SIG-M5 (cell line): Measurements from ENCODE around the gene VOPP1.
"Not testable (repeated sequence)": the region's sequence is repeated elsewhere in the genome, so short reads cannot be mapped to it uniquely, and the experiment has no call there.

Source experiments
- DNase-seq: peaks from one replicate; lab custom pipeline; 2025; lab: John Stamatoyannopoulos, UW

Gene VOPP1, protein sequence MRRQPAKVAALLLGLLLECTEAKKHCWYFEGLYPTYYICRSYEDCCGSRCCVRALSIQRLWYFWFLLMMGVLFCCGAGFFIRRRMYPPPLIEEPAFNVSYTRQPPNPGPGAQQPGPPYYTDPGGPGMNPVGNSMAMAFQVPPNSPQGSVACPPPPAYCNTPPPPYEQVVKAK

DNA sequence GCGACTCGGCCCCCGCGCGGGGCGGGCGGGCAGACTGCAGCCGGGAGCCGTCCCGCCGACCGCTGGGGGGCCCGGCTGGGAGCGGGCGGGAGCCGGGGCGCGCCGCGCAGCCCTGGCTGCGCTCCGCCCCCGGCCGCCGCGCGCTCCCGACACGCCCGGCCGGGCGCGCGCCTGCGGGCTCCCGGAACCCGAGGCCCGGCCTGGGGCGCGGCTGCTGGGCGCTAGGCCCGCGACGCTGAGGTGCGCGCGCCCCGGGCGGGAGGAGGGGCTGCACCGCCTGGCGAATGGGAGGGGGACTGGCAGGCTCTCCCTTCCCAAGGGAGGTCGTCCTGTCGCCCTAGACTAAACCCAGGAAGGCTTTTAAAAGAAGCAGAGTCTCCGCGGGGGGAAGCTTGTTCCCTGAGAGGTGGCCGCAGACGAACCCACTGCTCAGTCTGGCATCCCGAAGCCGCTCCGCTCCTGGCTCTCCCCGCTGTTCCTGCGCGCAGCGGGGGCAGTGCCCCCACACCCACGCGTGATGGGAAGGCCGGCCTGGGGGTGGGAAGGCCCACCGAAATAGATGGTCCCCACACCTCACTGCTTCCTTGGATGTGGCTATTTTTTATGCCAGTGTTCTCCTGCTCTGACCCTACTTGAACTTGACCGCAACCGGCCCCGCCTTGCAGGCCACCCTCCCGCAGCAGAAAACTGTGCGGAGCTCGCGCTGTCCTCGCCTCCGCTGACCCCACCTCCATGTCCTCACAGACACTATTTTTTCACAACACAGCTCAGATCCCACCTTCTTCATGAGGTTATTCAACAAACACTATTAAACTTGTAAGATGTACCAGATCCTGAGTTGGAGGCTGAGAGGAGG is at the start of gene VOPP1:
VOPP1 (minus strand) TSS at position 125 of the 856 bp plus-strand sequence. CDS start 178 bp downstream, outside the sequence.
- no peak for DNase-seq

DNA sequence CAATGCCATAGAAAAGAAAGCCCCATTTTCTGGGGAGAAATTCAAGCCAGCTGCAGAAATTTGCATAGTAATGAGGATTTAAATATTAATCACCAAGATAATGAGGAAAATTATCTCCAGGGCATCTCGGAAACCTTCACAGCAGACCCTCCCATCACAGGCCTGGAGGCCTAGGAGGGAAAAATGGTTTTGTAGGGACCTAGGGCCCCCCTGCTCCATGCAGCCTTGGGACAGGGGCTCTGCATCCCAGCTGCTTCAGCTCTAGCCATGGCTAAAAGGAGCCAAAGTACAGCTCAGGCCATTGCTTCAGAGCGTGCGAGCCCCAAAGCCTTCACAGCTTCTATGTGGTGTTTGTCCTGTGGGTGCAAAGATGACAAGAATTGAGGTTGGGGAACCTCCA is 46.6 kb upstream of the VOPP1 start:
- no peak for DNase-seq

DNA sequence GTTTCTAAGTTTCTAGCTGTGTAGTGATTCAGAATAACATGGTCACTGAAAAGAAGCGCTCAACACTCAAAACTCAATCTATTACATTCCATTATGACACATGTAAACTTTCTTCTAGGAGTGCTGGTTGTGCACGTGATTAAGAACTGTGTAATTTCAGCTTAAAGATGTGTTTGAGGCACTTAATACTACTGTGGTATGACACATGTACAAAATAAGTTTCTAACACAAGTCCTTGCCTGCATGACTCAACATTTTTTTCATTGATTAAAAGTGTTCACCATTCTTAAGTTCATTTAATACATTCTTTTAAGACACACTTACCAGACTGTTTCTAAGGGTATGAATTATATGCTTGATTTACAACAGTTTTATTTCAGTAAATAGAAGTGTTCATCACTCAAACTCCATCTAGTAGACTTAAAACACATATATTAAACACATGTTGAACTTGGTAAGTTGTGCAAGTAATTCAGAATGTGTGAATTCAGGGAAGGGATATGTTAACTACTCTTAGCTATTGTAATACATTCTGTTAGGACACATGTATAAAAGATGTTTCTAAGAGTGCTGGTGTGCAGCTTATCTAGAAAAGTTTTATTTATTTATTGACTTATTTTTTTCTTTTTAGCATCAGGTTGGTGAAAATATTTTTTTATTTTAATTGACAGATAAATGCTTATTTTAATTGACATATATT is 42.2 kb upstream of the VOPP1 start:
- not testable (repeated sequence) for DNase-seq

DNA sequence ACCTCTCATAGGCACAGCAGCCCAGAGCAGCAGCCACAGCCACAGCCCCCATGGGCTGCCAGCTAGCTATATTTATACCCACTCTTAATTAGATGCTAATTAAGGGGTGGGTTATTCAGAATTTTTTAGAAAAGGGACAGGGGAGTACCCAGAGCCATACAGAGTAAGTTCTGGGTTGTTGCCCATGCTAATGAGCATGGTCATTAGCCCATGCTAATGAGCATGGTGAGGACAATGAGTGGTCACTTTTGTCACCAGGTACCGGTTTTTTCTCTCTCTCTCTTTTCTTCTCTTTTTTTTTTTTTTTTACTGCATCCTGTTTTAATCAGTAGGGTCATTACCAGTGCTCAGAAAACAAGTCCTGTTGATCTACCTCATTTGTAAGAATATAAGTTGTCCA is 37.4 kb upstream of the VOPP1 start:
- not testable (repeated sequence) for DNase-seq

DNA sequence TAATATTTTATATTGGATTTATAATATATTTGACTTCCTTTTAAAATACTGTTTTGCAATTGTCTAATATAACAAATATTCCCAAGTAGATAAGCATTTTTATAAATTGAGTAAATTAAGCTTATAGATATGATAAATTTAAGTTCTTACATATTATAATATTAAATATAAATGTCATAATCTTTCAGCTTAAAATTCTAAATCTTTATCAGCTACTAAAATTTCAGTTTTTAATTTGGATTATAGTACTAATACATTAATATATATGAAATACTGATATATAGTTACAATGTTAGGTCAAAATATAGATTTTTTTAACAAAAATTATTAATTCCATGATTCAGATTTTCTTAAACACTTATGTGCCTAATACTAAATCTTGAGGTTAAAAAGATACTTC is 33.4 kb upstream of the VOPP1 start:
- not testable (repeated sequence) for DNase-seq

DNA sequence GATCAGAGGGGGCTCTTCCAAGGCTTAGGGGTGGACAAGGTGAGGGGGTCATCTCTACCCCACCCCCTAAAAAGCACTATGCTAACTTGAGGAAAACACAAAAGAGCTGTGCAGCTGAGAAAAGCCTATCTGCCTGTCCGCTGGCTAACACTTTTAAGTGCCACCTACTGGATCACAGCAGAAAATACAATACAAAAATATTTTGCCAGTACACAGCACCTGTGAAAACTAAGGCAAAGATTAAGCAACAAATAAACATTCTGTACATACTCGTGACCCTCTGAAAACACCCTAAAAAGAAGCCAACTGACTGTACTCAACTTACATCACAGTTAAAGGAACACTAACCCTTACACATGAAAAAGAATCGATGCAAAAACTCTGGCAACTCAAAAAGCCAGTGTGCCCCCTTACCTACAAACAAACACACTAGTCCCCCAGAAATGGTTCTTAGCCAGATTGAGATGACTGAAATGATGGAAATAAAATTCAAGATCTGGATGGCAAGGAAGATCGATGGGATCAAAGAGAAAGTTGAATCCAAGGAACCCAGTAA is 25.7 kb upstream of the VOPP1 start:
- not testable (repeated sequence) for DNase-seq

DNA sequence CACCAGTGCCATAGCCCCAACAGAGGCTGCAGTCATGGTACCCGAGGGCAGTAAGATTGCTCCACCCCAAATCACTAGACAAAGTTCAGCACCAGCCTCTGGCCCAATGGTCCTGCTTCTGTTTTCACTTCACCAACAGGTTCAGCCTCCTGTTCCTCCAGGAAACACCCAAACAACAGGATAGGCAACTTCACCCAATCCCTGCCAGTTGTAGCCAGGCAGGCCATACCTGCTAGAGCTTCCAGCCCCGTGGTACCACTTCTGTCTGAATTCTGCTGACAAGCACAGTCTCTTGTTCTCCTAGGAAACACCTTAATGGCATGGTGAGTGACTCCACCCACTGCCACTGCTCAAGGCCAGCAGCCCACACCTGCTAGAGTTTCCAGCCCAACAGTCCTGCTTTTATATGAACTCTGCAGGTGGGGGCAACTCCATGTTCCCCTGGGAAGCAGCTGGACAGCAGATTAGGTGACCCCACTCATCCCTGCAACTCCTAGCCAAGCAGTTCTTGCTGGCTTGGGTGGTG is 25.0 kb upstream of the VOPP1 start:
- DNase-seq: not testable (repeated sequence)

DNA sequence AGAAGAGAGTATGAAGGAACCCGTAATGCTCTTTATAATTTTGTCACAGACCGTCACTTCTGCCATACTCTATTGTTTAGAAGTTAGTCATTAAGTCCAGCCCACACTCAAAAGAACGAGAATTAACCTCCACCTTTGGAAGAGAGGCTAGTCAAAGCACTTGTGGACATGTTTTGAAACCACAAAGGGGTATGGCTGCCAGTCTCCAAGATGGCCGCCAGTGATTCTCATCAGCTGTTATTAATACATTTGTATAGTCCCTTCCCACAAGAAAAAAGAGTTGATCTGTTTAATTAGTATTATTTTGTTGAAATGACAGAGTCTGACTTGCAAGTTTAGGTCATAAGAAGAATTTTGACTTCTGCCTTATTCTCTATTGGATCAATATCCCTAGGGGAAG is 23.2 kb upstream of the VOPP1 start:
- no peak for DNase-seq

DNA sequence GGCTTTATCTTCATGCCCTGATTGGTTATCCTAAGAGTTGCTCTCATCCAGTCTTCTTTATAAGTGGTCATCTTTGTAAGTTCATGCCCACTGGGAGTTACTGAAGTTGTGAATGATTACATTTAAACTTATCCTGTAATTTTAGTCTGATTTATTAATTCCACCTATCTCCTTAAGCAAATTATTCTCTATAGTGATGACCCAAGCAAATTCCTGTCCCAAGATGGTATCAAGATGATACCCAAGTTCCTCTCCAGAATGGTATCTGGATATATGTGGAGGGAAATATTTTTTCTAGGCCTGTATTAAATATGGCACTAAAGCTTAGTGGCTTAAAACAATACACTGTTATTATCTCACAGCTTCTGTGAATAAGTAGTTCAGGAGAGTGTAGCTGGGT is 22.6 kb upstream of the VOPP1 start:
- DNase-seq: no peak

DNA sequence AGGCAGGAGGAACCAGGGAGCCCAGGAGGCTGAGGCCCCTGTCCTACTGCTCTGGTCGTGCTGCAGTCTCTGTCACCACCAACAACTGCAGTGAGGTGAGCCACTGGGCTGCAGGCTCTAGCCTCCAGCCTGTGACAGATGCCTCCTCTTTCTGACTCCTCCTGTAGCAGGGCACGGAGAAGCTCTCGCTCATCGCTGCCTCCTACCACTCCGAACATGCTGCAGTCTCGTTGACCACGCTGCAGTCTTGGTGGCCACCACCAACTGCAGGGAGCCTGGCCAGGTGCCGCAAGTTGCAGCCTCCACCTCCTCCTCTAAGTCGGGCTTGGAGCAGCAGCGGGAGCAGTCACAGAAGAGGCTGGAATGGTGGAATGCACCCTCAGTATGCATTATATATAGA is 22.1 kb upstream of the VOPP1 start:
- no peak for DNase-seq

DNA sequence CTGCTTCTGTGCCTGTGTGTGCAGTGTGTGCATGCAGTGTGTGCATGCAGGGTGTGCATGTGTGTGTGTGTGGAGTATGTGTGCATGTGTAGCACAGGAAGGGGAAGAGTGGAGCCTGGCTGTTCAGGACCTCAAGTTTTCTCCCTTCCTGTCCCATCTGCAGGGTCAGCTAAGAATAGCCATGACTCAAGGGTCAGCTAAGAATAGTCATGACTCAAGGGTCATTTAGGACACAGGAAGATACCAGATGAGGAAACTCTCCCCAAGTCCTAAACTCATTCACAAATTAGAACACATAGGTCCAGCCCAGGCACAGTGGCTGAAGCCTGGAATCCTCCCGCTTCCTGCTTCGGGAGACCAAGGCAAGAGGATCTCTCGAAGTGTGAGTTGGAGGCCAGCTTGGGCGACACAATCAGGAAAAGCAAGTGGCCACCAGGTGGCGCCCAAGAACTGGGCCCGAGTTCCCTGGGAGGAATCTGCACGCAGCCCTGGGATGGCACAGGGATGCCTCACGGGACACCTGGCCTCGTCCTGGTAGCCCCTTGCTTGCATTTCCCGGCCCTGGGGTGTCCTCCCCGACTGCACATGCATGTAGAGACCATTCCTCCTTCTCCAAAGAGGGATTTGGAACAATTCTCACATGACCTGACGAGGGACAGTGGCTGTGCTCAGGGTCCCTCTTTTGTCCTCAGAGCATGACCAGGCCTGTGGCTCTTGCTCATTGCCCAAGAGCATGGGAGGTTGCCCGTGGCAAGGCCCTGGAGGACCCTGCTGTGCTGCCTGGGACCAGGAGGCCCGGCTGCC is 21.4 kb upstream of the VOPP1 start:
- no peak for DNase-seq

DNA sequence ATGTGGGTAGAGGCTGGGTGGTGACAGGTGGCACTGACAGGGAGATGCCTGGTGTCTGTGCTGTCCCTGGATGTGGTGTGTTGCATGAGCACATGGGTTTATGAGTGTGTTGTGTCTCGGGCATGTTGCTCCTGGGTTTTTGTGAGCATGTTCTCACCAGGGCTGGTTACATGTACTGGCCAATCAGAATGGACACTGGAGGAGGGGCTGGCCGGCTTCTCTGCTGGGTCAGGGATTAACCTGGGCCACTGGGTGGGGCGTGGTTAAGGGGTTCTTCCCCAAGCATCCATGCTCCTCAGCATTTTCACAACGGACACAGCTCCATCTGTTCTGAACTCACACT is 20.8 kb upstream of the VOPP1 start:
- no peak for DNase-seq

DNA sequence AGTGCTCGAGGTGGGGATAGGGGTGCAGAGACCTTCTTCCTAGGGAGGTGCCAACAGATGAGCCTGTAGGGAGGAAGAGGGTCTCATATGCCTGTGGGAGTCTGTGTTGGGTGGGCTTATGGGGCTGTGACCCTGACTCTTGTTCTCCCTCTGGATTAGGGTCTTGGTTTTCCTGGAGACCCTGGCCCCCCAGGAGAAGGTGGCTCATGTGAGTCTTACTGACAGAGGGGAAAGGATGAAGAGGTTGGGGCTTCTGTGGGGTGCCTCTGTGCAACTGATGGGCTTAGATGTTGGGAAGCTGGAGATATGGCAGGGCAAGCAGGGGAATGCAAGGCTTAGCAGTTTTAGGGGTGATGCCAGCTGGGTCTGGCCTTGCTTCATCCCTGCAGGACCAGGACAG is 20.2 kb upstream of the VOPP1 start:
- DNase-seq: no peak

DNA sequence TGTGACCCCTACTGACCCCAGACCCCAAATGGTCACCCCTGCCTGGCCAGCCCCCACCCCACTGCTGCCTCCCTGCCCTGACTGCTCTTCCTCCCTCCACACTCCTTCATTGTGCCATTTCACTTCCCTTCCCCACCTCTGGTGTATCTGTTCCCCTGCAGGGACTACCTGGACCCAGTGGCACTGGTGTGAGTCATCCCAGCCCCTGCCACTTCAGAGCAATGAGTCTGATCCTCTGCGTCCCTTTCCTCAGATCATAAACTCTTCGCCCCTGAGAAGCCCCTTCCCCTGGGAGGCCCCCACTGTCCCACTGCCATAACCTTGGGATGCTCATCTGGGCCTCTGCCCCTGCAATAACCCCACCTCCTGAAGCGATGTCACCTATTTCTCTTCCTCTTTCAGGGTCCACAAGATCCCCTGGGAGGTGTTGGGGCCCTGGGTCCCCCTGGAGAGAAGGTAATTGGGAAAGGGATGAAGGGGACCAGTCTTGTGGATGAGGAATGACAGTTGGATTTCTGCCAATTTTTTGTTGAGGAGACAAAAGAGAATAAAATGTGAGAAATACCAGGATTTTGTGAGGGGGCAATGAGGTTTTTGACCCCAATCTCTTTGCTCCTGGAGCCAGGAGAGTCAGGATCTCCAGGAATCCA is 19.1 kb upstream of the VOPP1 start:
- no peak for DNase-seq

DNA sequence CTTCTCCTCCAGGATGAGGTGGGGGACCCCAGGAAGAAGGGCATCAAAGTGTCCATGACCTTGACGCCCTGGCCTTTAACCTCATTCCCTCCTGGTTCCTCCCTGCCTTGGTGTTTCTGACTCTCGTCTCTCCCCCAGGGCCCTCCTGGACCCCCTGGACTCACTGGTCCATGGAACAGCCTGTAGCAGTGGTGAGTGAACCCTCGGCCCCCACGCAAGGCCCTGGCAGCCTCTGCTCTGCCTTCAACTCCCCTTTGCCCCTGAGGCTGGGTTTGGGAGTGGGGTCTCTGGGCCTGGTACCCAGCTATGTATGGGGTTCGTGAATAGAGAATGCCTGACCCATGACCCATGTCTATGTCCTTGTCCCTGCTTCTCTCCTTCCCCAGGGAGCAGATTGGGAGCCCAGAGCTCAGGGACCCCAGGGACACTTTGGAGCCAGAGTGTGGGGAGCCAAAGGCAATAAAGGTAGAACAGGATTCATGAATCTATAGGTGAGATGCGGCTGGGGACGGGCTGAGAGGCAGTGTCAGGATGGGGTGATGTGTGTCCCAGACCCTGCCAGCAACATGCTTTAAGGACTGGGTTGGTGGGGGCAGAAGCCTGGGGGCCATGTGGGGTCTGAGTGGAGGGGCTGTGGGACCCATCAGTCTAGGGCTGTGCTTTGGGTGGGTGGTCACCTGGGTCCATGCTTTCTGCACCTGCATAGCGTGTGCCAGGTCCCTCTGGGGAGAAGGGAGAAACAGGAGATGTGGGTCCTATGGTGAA is 18.4 kb upstream of the VOPP1 start:
- no peak for DNase-seq

DNA sequence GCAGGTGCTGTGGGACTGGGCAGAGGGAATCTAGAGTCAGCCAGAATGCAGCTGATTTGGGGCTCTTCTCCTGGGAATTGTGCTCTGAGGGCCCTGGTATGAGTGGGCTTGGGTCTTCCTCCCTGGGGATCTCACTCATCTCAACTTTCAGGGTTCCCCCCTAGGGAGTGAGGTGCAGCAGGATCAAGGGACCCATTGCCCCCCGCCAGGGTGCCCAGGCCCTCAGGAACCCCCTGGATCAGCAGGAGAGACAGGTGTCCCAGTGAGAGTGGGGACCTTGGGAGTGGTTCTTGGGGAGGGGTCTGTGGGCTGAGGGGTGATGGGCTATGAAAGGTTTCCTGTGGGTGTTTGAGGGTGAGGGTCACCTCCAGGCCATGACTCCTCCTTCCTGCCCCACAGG is 17.6 kb upstream of the VOPP1 start:
- no peak for DNase-seq

DNA sequence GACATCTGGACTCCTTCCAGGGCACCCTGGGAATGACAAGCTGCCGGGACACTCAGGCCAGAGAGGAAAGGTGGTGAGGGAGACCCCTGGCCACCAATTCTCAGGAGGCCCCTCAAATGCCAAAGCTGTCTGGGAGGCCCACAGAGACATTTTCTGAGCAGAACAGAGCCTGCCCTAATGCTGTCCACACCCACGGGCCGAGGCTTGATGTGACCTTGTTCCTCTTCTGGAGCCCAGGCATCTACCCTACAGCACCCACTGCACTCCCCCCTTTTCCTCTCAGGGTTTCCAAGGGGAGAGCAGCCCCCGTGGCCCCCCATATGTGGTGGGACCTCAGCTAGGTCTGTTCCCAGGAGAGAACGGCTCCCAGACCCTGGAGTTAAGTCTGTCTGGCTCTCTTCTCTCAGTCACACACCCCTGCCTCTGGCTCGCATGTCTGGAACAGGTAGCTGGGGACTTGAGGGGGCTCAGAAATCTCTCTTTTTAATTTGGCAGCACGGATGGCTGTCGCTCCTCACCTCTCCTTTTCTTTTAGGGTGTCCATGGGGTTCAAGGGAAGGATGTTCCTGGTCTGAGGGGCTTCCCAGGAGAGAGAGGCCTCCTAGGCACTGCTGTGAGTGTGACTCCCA is 16.8 kb upstream of the VOPP1 start:
- no peak for DNase-seq

DNA sequence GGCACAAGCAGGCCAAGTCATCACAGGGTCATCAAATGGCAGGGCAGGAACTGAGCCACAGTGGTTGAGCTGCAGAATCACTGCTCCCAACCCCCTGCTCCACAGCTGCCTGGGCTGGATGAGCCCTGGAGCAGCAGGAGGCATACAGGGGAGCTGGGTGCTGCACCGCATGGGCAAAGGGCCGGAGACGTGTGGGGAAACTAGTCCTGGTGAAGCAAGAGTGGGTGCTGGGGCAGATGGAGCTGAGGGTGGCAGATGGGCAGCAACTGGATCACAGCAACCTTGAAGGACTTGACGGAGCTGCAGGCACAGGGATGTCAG is 16.0 kb upstream of the VOPP1 start:
- DNase-seq: no peak

DNA sequence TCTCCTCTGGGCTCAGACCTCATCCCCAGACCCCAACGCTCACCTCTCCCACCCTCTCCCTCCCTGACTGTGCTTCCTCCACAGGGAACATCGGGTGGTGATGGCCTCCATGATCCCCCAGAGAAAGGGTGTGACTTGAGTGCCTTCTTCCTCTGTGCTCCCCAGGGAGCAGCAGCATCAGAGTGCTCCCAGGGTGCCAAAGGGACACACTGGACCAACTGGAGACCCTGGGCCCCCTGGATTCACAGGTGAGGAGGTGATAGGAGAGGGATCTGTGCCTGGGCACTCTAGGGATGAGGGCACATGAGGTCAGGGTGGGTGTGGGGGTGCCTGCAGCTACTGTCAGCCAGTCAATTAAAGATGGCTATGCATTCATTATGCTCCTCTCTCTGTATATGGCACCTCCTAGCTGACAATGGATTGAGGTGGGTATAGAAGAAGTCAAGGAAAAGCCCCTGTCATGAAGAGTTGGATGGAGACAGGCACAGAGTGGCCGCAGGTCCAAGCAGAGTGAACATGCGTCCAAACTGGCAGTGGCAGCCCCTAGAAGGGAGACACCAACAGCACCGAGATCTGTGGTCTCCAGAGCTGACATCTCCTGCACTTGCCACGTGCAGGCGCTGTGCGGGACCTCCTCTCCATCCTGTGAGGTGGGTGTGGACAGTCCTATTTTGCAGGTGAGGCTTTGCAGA is 15.5 kb upstream of the VOPP1 start:
- DNase-seq: no peak

DNA sequence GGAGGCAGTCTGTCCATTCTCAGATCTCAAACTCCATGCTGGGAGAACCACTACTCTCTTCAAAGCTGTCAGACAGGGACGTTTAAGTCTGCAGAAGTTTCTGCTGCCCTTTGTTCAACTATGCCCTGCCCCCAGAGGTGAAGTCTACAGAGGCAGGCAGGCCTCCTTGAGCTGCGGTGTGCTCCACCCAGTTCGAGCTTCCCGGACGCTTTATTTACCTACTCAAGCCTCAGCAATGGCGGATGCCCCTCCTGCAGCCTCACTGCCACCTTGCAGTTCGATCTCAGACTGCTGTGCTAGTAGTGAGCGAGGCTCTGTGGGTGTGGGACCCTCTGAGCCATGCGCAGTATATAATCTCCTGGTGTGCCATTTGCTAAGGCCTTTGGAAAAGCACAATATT is 10.4 kb upstream of the VOPP1 start:
- not testable (repeated sequence) for DNase-seq
